8988T (cell line): ENCODE measurements around the gene NUDCD3.

Source experiments
- DNase-seq: peaks from one replicate; pipeline ENCODE4 v3.0.0; 2011

NUDCD3 gene

DNA sequence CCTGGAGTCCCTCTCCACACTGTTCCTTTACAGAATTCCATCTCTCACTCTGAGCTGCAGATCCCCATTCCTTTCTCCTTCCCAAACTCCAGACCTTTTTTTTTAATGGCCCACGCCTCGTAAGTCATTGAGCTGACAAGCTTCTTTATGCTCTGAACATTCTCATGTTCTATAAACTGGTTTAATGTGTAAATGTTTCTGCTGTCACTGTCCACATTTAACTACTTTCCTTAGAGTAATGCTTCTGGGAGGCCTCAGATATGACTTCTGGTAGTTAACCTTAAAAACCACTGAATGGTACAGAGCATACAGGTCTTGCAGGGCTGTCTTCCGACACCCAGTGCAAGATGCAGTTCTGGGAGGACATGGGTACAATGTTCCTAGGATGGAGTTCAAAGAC is 94.0 kb downstream of the NUDCD3 start:
- DNase-seq: no peak

DNA sequence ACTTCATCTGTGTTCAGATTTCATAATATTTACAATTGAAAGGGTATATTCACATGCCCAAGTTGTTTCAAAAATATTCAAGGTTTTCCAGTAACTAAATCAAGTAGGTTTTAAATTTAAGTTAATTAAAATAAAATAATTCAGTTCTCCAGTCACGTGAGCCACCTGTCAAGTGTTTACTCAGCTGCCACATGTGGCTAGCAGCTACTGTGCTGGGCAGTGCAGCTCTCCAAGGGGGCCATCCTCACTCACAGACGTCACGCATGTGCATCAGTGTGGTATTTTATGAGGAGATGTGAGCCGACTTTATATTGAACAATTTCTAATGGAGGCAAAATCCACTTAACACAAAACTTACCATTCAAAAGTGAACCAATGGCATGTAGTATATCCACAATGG is 95.4 kb downstream of the NUDCD3 start:
- no peak for DNase-seq

DNA sequence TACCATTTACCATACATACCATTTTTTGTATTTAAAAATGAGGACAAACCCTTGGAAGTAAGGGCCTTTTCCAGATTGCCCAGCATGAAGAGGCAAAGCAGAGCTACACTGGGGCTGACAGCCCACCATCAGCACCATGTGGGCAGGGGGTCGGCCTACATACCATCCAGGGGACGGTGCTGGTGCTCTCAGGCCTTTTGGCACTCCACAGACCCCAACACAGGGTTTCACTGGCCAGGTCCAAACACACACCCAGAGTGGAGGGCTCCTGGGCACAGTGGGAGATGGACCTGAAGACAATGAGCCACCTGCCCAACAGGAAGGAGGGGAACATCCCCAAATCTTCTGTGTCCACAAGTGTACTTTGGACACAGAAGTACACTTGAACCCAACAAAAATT is 95.8 kb downstream of the NUDCD3 start:
- no peak for DNase-seq

DNA sequence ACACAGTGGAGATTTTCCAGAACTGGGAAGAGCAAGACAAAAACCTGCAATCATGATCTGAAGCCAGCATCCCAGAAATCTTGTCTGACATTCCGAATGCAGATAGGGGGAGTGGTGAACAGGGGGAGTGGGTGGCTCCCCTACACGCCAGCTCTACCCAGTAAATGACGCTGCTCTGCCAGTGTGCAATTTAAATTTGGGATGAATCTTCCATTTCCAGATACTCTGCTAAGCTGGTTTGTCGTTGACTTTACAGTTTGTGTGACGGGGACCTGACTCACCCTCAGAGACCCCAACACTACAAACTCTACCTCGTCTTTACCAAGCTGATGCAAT is 96.4 kb downstream of the NUDCD3 start:
- DNase-seq: no peak

DNA sequence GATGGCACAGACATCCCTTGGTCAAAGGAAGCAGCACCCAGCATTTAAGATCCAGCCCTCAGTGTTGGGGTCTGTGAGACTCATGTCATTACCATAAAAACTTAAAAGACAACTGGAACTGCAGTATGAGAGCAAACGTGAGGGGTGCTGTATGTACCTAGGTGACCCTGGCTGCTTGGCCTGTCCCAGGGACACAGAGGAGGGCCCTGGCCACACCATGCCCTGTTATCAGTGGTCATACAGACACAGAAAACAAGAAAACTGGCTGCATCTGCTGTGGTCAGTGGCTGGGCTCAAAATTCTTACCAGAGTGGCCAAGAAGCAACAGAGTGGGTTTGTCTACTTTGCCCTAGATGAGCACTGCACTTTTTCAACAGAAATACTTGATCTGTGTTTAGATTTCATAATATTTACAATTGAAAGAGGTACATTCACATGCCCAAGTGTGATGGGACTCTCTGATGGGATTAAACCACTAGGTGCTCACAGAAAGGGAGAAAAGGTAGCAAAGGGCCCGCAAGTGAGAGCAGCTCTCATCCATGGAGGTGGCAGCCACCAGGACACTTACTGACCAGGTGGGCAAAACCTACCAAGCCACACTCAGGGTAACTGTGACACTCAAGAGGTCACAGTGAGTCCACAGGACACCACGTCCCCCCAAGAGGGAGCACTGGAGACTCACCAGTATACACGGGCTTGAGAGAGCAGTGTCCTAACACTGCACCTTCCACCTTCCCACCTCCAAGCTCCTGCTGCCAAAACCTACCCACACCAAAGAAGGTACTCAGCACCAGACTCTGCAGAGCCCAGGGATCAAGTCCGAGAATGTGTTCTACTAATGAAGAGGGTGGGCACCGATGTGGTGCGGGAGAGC is 97.0 kb downstream of the NUDCD3 start:
- DNase-seq: no peak

DNA sequence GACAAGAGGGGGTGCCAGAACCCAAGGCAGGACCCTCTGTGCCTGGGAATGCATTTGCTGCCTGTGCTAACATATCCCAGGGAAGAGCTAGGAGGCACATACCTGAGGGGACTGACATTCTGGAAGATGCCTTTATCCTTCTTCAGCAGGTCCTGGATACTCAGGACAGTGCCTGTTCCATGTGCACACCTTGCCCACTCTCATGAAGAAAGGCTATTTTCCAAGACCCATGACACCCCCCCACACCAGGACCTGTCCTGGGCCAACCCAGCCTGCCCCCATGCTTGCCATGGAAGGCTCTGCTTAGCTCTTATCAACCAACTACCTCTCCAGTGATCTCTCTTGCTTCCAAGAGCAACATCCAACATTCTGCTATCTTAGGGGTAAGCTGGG is 97.8 kb downstream of the NUDCD3 start:
- no peak for DNase-seq

DNA sequence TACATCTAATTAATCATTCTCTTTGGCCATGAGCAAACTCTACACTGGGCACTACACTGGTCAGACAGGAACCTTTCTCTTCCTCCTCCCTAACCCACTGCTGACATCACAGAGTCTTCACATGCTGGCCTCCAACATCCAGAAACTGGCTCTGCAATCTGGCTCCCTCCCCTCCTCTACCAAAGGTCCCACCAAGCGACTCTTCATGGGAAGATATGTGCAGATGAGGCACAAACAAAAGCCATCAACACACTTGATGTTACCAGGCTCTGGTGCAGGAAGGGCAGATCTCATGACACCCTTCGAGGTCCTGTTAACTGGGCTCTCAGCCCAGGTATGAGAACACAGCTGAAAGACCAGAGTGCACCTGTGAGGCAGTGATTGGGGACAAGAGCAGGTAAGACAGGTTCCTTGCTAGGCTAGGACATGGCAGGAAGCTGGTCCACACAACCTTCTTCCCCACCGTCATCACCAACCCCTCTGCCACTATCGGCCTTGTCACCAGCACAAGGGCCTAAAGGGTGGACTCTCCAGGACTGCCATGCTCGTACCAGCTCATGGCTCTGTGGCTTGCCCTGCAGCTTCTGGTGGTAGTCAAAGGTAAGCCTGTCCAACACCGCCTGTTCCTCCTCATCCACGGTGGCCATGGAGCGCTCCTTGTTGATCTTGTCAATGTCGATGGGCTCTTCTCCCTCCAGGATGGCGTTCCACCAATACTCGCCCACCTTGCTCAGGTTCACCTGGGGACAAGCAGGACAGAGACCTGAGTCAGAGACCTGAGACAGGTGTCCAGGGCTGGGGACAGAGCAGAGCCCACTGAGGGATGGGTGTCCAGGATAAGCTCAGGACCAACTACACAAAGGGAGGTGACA is 98.5 kb downstream of the NUDCD3 start:
- DNase-seq: no peak

DNA sequence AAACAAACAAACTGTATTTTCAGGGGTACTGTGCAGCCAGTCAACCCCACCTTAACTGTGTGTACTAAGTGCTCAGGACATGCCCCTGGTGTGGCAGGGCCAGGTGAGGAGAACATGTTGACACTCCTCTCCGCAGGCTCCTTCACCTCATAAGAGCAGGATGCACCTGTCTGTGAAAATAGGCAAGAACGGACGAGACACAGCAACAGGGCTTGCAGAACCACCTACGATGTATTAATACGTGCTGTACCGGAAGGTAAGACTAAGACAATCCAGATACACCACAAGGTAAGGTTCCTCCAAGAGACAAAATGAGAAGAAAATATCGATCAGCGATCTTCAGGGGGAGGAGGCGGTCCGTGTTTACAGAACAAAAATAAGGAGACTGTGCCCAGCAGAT is 99.3 kb downstream of the NUDCD3 start:
- no peak for DNase-seq

DNA sequence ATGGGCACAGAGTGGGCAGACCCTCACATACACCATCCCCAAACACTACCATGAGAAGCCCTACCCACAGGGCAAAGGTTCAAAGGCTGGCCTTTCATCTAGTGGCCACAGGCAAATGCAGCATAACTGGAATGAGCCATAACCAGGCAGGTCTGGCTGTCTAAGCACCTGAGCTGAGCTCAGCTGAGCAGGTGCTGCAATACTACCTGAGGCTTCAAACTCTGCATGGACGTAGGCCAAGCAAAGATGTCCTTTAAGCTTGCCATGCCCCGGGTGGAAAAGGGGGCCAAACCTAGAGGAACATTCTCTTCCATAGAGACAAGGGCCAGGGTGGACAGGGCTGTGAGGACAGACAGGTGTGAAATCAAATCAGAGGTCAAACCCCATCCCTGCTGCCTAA is 99.8 kb downstream of the NUDCD3 start:
- DNase-seq: no peak

DNA sequence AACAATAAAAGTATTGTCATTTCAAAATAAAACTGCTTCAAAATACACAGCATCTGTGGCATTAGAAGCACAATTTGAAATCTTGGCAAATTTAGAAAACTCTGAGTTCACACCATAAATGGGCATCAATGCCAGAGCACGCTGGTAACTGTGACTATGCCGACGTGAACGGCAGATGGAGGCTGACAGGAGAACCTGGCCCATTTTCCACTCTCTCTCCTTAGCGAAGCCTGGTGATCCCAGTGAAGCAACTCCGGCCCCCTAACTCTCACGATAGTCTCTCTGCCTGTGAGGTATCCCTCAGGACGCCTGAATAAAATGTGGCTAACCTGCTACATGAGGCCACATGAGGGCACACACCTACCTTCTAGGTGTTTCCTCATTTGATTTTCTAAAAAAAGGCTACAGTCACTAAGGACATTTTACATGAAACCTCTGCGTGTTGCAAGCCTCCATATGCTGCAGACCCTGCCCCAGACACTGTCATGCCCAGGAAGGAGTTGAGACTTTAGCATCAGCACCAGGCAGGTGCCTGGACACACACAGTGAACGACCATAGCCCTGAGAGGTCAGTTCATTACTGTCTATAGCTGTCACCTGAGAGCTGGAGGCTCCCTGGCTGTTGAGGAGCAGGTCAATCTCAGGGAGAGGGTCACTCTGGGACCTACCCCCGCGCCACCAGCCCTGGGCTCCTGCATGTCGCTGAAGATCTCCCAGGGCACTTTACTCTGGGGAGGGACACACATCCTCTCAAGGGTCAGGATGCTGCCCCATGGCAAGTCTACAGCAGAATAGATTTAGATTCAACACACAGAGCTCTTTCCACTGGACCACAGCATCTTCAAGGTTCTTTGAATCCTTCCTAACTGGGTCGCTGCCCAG is 102.1 kb downstream of the NUDCD3 start:
- DNase-seq: no peak

DNA sequence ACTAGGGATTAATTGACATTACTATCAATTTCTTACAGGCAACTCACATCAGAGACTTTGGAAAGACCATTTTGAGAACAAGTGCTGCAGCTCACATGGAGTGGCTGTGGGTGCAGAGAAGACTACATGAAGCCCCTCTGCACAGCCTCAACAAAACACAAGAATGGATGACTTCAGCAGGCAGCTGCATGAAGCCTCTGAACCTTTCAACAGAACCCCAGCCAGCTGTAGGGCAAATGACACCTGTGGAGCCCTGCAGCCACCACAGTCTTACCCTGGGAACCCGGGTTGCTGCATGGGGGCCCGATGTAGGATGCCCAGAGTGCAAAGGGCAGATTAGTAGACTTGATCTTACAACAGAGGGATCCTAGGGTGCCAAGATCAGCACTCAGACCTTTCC is 103.1 kb downstream of the NUDCD3 start:
- no peak for DNase-seq

DNA sequence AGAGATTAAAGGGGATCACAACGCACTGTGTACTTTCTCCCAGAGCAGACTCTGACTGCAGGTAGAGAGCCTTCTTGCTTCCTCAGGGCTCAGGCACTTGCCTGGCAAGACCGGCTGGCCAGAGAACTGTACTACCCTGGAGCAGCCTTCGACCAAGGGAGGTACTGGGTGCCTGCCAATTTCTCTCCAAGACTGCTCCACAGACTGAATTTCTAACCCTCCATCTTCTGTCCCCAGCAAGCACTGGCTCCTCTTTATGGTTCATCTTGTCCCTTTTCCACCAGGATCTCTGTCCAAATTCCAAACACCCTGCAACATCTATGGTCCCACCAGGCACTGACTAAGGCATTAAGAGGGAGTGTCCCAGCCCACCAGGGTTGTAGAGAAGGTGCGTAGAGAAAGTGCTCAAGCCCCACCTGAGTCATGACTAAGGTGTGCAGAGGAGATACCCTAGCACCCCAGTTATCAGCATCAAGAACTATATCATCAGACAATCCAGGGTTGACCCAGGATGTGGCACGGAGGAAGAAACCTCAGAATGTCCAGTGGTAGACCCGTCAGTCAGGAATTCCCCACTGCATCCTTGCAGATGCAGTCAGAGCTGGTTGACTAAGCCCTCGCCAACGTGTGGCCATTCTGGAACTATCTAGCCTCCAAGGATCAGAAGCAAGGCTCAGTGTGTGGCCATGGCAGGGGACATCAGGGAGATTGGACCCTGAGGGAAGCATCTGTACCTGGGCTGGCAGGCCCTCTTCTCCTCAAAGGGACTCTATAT is 104.1 kb downstream of the NUDCD3 start:
- DNase-seq: no peak

DNA sequence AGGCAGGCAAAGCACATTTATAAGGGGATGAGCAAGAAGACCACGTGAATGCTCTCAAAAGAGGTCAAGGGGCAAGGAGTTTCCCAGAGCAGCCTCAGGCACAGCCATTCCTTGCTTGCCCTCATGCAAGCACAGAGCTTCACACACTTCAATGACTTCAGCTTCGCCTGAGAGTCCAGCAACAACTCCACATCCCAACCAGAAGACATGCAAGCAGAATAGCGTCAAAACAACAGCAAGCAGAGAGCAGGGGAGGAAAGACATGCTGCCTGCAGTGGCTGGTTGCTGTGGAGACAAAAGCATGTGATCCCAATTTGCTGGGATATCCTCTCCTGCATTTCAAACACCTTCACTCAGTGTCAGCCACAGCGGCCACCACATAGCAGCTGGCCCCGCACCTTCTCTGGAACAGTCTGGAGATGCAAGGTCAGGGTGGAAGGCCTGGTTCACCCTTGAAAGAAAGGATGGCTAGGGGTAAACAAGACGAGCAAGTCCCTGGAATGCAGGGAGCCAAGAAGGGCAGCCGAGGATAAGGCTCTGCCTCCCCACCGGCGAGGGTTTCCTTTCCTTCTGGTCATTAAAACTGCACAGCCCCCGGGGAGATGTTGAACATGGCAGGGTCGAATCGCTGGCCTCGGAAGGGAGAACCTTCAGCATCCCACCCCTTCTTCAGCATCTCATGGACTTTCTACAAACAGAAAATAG is 104.9 kb downstream of the NUDCD3 start:
- no peak for DNase-seq

DNA sequence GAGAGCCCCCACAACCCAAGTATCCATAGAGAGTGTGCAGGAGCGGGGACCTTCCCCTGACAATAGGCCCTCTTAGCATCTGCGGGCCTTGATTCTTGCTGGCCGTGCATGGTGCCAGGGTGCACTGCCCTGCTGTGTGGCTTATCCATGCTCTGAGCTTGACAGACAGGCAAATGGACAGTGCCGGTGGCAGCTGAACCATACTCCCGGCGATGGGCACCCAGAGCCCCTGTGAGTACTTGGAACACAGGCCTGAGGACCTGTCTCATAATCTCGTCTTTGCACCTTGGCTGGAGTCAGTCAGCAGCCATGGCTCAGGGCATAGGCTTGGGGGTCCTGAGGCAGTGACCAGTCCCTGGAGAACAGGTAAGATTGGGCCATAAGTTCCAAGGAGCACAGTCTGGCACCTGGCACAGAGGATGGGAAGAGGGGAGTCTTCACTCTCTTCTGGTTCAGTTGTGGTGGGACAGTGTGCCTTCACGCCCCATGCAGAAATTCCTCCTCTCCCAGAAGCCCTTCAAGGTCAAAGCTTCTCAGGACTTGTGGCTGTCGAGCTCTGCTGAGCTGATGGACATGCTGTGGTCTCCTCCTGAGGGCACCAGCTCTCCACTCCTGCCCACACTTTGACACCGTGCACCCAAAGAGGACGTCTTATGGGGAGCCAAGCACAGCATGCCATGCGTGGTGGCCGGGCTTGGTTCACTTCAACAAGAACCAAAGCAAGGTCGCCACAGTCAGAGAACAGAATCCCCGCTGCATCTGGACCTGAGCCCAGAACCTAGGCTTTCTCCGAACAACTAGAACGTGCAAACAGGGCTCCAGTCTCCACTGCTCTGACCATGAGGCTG is 105.6 kb downstream of the NUDCD3 start:
- DNase-seq: no peak

DNA sequence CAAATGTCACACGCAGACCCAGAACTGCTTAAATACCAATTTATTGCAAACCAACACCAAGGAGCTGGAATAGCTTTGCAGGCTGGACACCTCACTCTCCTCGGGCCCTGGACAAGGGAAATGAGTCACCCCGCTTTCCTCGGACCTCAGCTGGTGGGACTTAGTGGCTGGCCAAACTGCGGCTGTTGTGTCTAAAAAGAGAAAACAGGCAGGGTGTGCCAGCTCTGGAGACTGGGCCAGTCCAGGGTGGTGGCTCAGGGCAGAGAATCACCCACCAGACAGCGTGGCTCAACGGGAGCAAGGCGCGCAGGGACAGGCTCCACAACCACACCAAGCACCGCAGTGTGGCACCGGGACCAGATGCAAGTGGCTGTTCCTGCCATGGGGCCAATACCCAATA is 106.9 kb downstream of the NUDCD3 start:
- DNase-seq: no peak

DNA sequence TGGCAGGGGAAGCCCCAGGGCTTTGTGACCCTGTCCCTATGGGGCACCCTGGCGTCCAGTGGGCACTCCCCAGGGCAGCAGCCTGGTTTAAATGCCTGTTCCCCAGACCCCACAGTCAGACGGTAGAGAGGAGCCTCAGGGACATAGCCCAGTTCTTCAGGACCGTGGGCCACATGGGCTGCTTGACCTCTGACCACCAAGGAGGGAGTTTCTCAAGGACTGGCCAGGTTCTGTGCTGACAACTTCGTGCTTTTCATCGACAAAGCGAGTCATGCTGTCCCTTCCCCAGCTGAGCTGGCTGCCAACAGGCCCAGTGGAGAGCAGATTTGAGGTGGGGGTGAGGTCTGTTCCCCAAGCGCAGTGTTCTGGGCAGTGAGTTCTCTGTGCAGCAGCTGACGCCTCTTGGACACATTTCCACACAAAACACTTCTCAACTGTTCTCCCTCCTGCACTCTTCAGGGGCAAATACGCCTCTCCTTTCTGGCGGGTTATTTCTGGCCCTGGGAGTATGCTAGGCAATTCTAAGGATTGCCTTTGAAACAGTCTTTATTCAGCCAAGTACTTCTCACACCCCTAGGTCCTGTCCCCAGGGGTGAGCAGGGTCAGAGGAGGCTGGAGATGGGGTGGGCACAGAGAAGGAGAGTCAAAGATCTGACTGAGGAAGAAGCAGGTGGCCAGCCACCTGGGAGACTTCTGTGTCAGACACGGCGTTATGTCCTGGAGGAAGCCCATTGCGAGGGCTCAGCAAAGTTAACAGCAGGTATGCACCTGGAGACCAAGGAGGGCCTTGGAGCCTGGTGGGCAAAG is 107.8 kb downstream of the NUDCD3 start:
- DNase-seq: no peak

DNA sequence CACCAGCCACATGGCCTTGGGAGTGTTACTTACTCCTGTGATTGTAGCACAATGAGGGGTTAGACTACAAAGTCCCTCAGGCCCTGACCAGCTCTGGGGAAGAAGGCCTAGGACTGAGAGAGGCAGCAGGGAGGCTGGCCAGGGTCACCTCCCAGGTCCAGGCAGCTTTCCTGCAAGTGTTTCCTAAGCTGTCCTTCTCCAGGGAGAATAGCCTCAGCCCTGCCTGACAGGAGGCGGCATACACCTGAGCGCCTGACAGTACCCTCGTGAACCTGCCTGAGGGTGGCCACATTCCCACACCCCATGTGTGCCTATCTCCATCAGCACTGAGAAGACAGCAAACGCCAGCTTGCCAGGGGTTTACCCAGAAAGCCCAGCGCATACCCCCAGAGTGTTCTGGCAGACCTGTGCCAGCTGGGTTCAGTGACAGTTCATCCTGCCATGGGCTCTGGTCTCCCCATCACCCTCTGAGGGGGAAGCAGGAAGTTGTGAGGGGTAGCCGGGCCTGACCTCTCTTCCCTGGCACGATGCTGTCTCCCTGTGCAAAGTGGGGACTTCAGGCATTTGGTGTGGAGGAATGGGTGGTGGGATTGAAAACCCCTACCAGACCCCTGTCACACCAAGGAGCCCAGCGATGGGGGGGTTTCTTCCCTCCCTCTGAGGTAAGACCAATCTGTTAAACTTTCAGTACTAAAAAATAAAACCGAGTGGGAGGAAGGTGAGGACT is 108.8 kb downstream of the NUDCD3 start:
- no peak for DNase-seq

DNA sequence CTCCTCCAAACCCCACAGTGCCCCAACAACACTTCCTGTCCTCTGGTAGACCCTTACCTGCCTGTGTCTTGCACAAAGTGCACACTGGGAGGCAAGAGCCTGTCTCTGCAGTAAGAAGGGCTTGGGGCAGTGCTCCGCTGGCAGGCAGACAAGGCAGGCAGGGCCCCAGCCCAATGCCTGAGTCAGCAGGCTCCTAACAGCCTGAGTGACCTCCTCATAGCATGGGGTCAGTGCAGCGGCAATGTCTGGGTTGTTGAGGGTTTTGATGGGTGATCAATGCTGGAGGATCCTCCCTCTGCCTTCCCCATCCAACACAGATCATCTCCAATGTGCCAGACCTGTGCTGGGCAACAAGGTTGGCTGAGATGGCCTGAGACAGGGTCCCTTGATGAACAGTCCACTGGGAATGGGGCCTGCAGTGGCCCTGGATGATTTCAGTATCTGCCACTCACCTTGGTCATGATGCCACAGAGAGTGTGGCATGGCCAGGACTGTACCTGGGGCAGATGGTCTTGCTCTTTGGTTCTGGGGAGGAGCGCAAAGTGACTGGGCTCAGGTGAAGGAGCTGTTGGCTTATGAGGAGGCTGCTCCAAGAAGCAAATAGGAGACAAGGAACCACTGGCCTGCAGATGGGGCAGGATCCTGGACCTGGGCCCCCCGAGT is 109.5 kb downstream of the NUDCD3 start:
- DNase-seq: no peak
